Anterior cingulate cortex (tissue), 58 donors: ENCODE data around the gene NR2C1.
"Not testable (repeated sequence)": the region's sequence is repeated elsewhere in the genome, so short reads cannot be mapped to it uniquely, and the experiment has no call there.

ENCODE experiments used
- DNase-seq, 58 donors: peaks; one replicate each; lab custom pipeline; 2025; lab: John Stamatoyannopoulos, UW

The NR2C1 gene

DNA sequence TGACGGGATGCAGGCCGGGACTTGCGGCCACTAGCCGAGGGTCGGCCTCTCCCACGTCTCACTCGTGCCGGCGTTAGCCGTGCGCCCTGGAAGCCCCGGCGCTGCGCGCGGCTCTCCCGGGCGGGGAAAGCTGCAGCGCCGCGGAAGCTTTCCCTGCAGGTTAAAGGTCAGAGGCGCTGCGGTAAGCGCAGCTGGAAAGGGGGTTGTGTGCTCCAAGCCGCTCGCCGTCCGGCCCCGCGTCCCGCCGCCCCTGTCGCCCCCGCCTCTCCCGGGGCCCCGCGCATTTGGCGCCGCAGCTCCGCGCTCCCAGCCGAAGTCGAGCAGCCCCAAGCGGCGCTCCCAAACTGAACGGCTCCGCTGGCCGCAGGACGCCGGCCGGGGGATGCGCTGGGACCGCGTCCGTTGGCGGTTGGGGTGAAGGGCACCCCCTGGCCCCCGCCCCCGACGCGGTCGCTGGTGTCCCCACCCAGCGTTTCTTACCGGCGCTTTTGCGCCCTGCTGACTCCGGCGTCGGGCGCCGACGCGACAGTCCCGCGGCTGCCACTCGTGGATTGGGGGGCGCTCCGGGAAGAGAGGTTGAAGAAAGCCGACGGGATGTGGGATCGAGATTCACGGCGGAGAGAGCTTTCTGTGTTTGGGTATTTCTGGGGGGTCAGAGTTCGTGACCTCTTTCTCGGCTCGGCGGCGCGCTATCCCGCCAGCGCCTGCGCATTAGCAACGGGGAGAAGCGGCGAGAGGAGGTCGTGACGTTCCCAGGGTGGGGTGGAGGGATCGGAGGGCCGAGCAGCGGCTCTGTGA lies at the start of gene NR2C1:
TSS of gene NR2C1 (minus strand) at position 719 of the 798 bp plus-strand sequence. CDS start 6,234 bp downstream, outside the sequence.
- DNase-seq = peak; percentile 36 to 94 (median 88)

DNA sequence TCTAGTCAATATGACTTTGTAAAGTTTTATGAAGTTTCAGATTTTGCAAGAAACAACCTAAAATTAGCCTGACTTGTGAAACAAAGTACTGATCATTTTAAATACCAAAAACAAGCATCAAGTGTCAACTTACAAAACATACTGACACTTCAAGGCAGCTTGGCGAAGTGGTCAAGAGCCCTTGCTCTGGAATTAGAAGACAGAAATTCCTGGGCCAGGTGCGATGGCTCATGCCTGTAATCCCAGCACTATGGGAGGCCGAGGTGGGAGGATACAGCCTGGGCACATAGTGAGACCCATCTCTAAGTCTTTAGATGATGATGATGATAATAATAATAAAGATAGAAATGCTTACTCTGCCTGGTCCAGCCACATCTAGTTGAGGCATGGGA lies 45.4 kb upstream of the NR2C1 start:
- no peak for DNase-seq

DNA sequence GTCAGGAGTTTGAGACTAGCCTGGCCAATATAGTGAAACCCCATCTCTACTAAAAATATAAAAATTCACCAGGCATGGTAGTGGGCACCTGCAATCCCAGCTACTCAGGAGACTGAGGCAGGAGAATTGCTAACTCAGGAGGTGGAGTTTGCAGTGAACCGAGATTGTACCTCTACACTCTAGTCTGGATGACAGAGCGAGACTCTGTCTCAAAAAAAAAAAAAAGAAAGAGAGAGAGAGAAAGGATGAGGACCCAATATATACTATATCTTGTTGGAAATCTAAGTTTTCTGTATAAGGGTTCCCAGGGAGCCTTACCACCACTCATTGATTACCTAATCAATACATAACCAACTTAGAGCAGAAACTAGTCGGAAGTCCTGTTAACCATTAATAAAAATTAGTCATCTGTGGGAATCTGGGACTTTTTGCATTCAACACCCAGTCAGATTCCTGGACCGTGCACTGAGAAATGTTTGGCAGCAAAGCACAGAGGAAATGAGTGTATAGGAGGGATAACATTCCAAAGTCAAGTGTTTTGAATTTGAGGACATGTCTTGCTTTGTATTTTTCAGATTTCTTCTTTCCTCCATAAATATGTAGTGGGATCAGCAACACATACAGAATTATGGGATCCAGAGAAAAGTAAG lies 44.8 kb upstream of the NR2C1 start:
- no peak for DNase-seq

DNA sequence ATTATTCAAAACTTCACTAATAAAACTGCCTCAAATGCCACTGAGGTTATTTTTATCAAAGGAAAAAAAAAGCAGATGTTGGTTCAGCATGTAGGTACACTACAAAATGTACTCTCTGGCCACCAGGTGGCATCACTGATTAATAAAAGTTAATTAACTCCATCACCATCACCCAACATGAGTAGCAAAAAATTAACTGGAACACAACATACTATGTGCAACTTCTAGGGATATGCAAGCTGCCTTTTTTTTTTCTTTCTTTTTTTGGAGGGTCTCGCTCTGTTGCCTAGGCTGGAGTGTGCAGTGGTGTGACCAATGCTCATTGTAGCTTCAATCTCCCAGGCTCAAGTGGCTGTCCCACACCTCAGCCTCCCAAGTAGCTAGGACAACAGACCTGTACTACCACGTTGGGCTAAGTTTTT lies 43.8 kb upstream of the NR2C1 start:
- peak in 28 of 58 donors; percentile 0 to 68 (median 20) for DNase-seq

DNA sequence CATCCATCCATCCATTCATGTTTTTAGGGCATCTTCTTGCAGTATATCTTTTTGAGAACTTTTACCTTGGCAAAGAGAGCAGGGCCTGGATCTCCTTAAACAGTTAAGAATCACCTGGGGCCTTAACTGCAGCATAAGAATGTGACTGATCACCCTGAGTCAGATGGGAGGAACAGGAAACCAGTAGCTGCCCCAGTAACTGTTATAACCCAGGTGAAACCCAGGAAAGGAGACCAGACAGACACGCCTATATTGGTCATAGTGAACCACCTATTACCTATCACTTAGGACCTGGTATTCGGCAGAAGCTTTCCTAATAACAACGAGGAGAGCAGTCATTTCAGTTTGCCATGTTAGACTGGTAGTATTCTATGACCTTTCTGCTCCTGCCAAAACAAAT lies 43.4 kb upstream of the NR2C1 start:
- DNase-seq = no peak

DNA sequence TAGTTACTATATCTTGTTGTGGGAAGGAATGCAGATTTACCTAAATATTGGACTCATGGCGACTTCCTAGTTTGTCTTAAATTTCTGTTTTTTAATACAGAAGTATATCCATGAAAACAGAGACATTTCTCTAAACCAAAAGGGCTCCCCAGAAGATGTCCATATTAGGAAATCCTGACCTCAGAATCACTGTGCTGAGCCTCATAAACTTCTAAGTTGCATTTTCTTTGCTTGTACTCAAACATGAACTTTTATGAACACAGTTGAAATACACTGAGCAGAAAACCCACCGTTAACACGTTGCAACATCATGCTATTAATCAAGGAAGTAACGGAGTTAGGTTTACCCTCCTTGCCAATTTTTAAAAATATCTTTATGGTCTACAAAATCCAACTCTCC lies 42.9 kb upstream of the NR2C1 start:
- no peak for DNase-seq

DNA sequence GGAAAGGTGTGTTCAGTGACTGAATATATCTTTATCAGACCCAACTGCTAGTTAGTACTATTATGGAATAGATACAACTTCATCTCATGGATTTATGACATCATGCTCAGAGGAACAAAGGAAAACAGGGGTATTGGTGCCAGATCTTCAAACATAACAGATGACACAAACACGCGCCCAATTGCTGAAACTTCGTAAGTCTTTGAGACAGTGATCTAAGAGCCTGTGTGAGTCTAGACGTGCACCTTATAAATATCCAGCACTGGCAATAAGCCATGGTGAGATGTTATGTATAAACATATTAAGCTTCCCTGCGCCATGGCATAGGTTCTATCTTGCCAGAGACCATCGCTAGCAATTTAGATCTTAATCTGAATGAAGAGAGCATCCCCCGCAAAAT lies 42.2 kb upstream of the NR2C1 start:
- DNase-seq = no peak

DNA sequence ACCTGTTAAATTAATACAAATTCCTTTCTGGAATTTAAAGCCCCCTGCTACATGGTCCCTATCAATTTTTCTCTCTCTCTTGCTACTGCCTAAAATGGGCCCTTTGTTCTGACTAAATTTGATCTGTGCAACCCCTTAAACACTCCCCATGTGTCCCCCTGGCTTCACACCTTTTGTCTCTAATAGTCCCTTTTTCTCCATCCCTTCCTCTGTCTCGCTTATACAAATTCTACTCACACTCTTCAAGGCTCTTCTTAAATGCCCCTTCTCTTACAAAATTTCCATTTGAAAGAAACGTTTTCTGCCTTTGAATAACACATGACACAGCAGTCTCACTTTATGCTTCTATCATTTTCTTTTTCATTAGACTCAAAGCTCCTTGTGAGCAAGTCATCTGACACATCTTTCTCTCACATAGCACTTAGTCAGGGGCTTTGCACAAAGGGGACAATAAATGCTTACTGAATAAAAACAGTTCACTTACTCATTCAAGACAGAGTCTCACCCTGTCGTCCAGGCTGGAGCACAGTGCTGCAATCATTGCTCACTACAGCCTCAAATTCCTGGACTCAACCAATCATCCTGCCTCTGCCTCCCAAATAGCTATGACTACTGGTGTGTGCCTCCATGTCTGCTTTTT lies 41.5 kb upstream of the NR2C1 start:
- peak in 1 of 58 donors; percentile 1 for DNase-seq

DNA sequence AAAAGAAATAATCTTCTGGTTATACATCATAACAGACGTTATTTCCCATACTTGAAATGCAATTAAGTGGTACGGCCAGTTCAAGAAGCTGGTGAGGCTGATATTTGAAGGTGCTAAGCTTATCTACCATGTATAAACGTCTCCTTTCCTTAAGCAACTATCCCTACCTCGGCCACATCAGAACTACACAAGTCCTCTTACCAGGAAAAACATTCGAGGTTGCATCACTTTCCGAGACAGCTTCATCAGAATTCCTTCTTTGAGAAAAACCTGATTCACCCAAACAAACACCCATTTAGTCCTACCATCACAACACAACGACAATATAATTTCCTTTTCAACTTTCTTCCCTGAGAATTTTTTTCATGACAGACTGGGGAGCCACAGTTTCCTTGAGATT lies 33.9 kb upstream of the NR2C1 start:
- DNase-seq = no peak

DNA sequence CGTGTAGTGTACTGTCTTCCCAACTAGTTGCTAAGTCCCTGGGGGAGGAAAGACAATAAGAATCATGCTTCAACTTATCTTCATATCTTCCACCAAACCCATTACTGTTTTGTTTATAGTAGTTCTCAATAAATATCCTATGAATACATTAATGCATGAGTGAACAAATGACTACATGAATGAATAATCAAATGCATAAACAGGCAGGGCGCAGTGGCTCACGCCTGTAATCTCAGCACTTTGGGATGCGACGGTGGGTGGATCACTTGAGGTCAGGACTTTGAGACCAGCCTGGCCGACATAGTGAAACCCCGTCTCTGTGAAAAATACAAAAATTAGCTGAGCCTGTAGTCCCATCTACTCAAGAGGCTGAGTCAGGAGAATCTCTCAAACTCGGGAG lies 32.1 kb upstream of the NR2C1 start:
- DNase-seq = no peak

DNA sequence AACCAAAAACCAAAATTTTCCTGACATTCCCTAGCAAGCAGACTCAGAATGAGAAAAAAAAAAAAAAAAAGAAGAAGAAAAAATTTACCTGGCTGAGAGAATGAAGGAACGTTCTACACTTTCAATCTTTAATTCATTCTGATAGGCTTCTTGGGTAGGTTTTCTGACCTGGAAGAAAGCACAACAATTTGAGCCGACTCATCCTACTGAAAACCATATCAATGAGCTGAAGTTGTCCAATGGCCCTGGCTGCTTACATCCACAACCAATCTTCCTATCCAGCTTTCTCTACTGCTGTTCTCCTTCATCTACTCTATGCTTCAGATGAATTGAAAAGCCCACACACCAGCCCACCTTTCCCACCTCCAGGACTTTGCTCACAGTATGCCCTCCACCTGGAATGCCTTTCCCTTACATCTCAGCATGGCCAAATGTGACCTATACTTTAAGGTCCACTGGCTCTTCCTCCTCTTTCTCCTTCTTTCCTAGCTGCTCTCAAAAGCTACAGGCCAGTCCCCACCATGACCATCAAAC lies 31.6 kb upstream of the NR2C1 start:
- DNase-seq = no peak

DNA sequence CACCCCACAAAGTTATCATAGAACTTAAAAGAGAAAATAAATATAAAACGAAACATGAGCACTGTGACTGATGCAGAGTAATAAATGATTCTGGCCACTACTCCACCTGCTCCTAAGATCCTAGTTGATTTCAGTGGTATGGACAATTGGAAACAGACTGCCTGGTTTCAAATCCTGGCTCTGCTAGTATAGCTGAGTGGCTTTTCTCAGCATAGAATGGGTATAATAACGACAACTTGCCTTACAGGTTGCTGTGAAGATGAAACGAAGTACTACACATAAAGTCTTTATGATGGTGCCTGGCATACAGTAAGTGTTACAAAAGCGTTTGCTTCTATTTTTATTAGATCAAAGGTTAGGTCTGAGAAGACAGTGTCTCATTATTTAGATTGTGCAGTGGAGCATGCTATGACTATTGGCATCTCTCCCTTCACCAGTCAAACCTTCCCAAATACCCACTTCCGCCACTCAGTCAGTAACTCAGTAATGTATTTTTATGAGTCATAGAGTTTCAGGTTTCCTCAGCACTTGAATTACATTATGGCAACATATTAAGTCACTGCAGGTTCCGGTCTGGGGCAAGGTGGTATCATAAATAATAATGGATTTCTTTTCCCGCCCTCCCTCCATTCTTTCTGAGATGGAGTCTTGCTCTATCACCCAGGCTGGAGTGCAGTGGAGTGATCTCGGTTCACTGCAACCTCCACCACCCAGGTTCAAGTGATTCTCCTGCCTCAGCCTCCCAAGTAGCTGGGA lies 29.7 kb upstream of the NR2C1 start:
- DNase-seq = no peak

DNA sequence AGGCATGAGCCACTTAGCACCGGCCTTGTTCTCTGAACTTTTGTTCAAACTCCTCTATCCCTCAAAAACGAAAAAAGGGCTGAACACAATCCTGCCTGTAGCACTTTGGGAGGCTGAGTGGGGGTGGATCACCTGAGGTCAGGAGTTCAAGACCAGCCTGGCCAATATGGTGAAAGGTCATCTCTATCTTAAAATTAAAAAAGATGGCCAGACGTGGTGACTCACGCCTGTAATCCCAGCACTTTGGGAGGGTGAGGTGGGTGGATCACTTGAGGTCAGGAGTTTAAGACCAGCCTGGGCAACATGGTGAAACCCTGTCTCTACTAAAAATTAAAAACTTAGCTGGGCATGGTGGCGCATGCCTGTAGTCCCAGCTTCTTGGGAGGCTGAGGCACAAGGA lies 28.5 kb upstream of the NR2C1 start:
- DNase-seq = not testable (repeated sequence)

DNA sequence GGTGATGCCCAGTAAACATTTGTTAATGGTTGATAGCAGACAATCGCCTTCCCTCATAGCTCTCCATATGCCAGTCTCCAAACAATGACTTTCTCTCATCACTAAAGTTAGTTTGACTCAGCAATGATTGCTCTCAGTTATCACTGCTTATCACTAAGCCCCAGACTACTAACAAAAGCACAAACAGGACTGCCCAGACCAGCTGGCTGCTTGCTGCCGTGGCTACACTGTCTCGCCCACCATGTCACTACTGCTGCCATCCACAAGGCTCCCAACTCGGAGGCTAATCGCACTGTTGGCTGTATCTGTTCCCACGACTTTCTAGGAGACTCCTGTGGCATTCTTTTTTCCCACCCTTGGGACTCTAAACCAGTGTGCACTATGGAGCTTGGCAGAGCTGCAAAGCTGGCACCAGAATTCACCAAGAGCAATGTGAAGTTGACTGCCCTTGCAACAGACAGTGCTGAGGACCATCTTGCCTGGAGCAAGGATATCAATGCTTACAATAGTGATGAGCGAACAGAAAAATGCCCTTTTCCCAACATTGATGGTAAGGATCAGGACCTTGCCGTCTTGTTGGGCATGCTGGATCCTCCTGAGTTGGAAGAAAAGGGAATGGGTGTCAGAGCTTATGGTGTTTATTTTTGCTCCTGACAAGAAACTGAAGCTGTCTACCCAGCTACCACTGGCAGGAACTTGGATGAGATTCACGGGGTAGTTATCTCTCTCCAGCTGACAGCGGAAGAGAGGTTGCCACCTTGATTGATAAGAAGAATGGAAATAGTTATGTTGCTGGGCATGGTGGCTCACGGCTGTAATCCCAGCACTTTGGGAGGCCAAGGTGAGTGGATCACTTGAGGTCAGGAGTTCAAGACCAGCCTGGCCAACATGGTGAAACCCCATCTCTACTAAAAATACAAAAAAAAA lies 27.1 kb upstream of the NR2C1 start:
- no peak for DNase-seq

DNA sequence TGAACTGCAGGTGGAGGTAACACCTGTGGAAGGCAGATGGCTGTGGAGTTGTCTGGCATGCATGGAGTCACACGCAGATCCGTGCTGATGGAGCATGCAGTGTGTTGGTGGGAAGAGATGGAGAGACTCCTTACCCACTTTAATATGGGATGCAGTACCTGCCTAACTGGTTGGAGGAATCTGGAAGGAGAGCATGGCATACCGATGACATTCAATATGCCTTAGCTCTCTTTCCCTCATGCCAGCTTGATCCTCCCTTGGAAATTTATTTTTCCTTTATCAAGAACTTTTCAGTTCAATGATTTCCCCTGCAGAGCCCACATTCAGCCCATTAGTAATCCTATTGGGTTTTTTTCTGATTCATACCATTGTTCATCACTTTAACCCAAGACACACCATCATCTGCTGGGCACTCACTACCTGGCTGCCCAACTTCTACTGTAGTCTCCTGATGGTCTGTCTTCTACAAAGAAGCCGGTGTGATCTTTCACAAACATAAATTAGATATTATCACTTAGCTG lies 25.9 kb upstream of the NR2C1 start:
- no peak for DNase-seq

DNA sequence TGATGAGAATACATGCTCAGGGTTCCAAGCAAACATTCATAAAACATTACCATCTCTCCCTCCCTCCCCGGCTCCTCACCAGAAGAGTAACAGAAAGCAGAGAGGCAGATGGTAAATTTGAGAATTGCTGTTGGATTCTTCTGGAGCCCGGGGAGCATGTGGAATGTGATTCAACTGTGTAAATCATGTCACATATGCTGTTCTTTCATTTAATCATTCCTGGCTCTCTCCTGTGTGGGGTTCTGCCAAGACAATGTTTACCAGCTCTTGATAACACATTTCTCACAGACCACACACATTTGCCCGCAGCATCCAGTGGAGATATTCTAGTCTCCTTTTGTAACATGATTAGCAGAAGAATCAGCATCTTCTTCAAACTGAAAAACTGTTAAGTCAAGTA lies 23.4 kb upstream of the NR2C1 start:
- peak in 21 of 58 donors; percentile 4 to 80 (median 25) for DNase-seq

DNA sequence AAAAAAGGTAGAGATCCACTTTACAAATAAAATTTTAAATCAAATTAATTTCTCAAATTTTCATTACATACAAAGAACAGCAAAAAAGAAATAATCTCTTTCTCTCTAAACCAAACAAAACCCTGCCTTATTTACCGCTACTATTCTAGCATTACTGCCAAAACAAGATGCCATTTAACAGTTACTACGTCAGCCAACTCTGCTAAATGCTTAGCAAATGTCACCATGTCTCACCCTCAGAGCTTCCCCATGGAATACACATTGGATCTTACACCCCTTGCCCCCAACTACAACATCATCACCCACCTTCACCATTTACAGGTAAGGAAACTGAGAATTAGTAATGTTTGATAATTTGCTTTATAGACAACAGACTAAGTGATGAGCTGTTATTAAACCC lies 23.0 kb upstream of the NR2C1 start:
- no peak for DNase-seq

DNA sequence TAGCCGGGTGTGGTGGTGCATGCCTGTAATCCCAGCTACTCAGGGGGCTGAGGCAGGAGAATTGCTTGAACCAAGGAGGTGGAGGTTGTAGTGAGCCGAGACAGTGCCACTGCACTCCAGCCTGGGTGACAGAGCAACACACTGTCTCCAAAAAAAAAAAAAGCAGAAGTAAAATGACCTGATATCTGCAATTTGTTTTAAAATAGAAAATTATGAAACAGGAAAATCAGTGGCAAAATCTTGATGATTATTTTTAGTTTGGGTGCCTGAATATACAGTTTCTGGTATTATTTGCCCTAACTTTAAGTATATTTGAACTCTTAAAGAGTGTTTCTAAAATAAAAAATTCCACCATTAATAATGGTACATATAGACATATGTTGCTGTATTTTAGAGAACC lies 22.4 kb upstream of the NR2C1 start:
- DNase-seq = not testable (repeated sequence)

DNA sequence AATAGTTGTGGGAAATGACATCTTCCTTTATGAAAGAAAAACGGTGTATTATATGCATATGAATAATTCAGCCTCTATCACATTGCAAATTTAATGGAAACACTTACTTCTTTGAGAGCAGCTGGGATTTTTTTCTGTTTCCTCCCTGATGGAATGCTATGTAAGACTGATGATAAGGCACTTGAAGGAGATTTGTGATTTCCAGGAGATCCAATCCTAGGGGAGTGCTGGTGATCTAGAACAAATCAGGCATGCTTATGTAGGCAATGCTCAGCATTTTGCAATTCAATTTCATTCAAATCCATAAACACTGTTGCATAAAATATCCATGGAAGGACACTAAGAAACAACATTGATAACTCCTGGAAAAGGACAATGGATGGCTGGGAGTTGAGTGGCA lies 16.0 kb upstream of the NR2C1 start:
- no peak for DNase-seq
